Measurements from ENCODE around the gene IL17B.

Gene IL17B

GRCh38 chr5:149376711-149377447 is 2.2 kb downstream of the IL17B start:
- DNase-seq (ENCODE audit: low read depth) = no peak

- DNase-seq (ENCODE audit: low read depth) = no peak
Observed at GRCh38 chr5:149376104-149376503, 3.0 kb downstream of the IL17B start.

GRCh38 chr5:149375434-149375833 is 3.7 kb downstream of the IL17B start:
- DNase-seq (ENCODE audit: low read depth) = no peak

- no peak for DNase-seq (ENCODE audit: low read depth)
Observed at GRCh38 chr5:149374801-149375200, 4.3 kb downstream of the IL17B start.

- no peak for DNase-seq (ENCODE audit: low read depth)
Observed at GRCh38 chr5:149374303-149374702, 4.8 kb downstream of the IL17B start.

- DNase-seq (ENCODE audit: low read depth) = no peak
Observed at GRCh38 chr5:149372932-149373331, 6.2 kb downstream of the IL17B start.

- DNase-seq (ENCODE audit: low read depth) = no peak
Observed at GRCh38 chr5:149372076-149372795, 6.9 kb downstream of the IL17B start.

- no peak for DNase-seq (ENCODE audit: low read depth)
Observed at GRCh38 chr5:149371296-149371962, 7.7 kb downstream of the IL17B start.

- no peak for DNase-seq (ENCODE audit: low read depth)
Observed at GRCh38 chr5:149370878-149371277, 8.2 kb downstream of the IL17B start.

GRCh38 chr5:149367972-149368645 is 11.0 kb downstream of the IL17B start:
- no peak for DNase-seq (ENCODE audit: low read depth)

- DNase-seq (ENCODE audit: low read depth) = no peak
Observed at GRCh38 chr5:149367249-149367971, 11.7 kb downstream of the IL17B start.

- DNase-seq (ENCODE audit: low read depth) = no peak
Observed at GRCh38 chr5:149366169-149366729, 12.8 kb downstream of the IL17B start.

GRCh38 chr5:149365418-149365817 is 13.7 kb downstream of the IL17B start:
- DNase-seq (ENCODE audit: low read depth) = no peak

- DNase-seq (ENCODE audit: low read depth) = no peak
Observed at GRCh38 chr5:149364719-149365118, 14.4 kb downstream of the IL17B start.

GRCh38 chr5:149363936-149364335 is 15.2 kb downstream of the IL17B start:
- no peak for DNase-seq (ENCODE audit: low read depth)

GRCh38 chr5:149363358-149363757 is 15.7 kb downstream of the IL17B start:
- DNase-seq (ENCODE audit: low read depth) = no peak

GRCh38 chr5:149362541-149362940 is 16.6 kb downstream of the IL17B start:
- no peak for DNase-seq (ENCODE audit: low read depth)

- no peak for DNase-seq (ENCODE audit: low read depth)
Observed at GRCh38 chr5:149360272-149360671, 18.8 kb downstream of the IL17B start.

- no peak for DNase-seq (ENCODE audit: low read depth)
Observed at GRCh38 chr5:149358868-149359495, 20.1 kb downstream of the IL17B start.

GRCh38 chr5:149358294-149358651 is 20.8 kb downstream of the IL17B start:
- no peak for DNase-seq (ENCODE audit: low read depth)
